Fibroblast of the aortic adventitia (primary cell): ENCODE results near the gene NR4A1. TPM values are rescaled to one million over a fixed set of nuclear protein-coding genes. Genes with fewer than 3 reads are reported as not detected.
A peak's percentile ranks its signal among the peaks of the same experiment; 100 is the strongest.

Experiments
- DNase-seq: peaks from one replicate; pipeline ENCODE4 v3.0.0-alpha.2; 2010; ENCODE audit warnings: low read depth
- H3K4me3 ChIP-seq: 2 replicates; pipeline ENCODE4 v1.5.1; 2011; ENCODE audit warnings: low read depth, mild to moderate bottlenecking, control low read depth, low read length, moderate library complexity
- total RNA-seq: library from RNA; depleted of rRNA; stranded (reverse); fragments of >200 nt; gene quantifications from 2 replicates; pipeline ENCODE4 v1.2.3, GENCODE V29; 2012; ENCODE audit warnings: low replicate concordance
- TF ChIP-seq, protein P1 (sequence below): IDR thresholded peaks from 2 replicates; pipeline ENCODE4 v1.5.1; 2011; ENCODE audit warnings: mild to moderate bottlenecking, low read length, control low read depth, inconsistent platforms; ENCODE audit not compliant: insufficient read depth

NR4A1 gene
- total RNA-seq = 0.82 and 3.9 TPM in 2 replicates

GRCh38 chr12:52050758-52051541, at the start of gene NR4A1:
TSS of gene NR4A1 (plus strand) at chr12:52051442. CDS start at chr12:52054329, 2,887 bp downstream.
- H3K4me3 ChIP-seq = peak within 1 kb of the TSS; percentile 79
- peak; percentile 95 for DNase-seq
- TF ChIP-seq, protein P1, sequence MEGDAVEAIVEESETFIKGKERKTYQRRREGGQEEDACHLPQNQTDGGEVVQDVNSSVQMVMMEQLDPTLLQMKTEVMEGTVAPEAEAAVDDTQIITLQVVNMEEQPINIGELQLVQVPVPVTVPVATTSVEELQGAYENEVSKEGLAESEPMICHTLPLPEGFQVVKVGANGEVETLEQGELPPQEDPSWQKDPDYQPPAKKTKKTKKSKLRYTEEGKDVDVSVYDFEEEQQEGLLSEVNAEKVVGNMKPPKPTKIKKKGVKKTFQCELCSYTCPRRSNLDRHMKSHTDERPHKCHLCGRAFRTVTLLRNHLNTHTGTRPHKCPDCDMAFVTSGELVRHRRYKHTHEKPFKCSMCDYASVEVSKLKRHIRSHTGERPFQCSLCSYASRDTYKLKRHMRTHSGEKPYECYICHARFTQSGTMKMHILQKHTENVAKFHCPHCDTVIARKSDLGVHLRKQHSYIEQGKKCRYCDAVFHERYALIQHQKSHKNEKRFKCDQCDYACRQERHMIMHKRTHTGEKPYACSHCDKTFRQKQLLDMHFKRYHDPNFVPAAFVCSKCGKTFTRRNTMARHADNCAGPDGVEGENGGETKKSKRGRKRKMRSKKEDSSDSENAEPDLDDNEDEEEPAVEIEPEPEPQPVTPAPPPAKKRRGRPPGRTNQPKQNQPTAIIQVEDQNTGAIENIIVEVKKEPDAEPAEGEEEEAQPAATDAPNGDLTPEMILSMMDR = peak; percentile 15

DNA sequence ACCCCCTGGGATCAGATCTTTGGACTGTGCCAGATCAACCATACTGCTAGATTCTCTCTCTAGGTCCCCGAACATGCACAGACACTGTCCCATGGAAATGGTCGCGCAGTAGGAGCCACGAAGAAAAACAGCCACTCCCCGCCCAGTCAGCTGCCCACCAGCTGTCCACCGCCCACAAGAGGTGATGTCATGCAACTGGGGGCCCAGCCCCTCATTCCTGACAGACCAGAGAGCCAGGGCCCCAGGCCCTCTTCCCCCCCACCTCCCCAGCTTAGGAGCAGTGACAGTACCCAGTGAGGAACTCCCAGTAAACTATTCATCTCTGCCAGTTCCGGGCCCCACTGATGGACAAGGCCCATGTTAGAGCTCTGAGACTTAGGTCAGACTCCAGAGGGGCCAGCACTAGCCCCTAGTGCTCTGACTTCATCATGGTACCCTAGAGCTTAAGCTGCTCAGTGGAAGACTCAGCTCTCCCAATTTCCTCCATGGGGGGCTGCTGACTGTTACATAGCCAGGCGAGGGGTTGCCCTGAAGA, 48.2 kb upstream of the NR4A1 start:
- DNase-seq = no peak
- no peak overlapping the region for H3K4me3 ChIP-seq
- TF ChIP-seq, protein P1 = no peak

GRCh38 chr12:52003591-52003990, 47.7 kb upstream of the NR4A1 start:
- no peak for DNase-seq
- H3K4me3 ChIP-seq = no peak overlapping the region
- TF ChIP-seq, protein P1 = no peak

GRCh38 chr12:52004042-52004648, 47.1 kb upstream of the NR4A1 start:
- TF ChIP-seq, protein P1 = peak; percentile 82
- H3K4me3 ChIP-seq = no peak overlapping the region
- DNase-seq = peak; percentile 70

GRCh38 chr12:52005218-52005902, 45.9 kb upstream of the NR4A1 start:
- DNase-seq = no peak
- TF ChIP-seq, protein P1 = no peak
- no peak overlapping the region for H3K4me3 ChIP-seq

- H3K4me3 ChIP-seq = peak overlapping the region; percentile 33
- TF ChIP-seq, protein P1 = no peak
Measured at GRCh38 chr12:52005903-52006703, 45.1 kb upstream of the NR4A1 start.

More at GRCh38 chr12:52005903-52006703, 45.1 kb upstream of the NR4A1 start:
- no peak for DNase-seq
